K562 (cell line): ENCODE results near the gene MARCHF9.

Source experiments
- ATF3 ChIP-seq, 2 experiments: fragments of 450-650 bp in 1 of 2; sonication (generic) in 1 of 2; formaldehyde crosslinking in 1 of 2; IDR thresholded peaks in 1 of 2; conservative IDR thresholded peaks in 1 of 2; 2 replicates each; pipeline versions ENCODE4 v1.6.1 to v1.8.1; 2016 to 2023; ENCODE audit warnings: mild to moderate bottlenecking in 2 of 2, moderate library complexity in 2 of 2, inconsistent platforms in 1 of 2, missing genetic modification reagents in 1 of 2
- ELF4 ChIP-seq: fragments of 450-650 bp; formaldehyde crosslinking; IDR thresholded peaks from 2 replicates; pipeline ENCODE4 v1.4.0; 2022; ENCODE audit warnings: missing genetic modification characterization
- ELK1 ChIP-seq: sonication (generic); formaldehyde crosslinking; IDR thresholded peaks from 2 replicates; pipeline ENCODE4 v1.8.1; 2022; ENCODE audit warnings: missing genetic modification reagents
- MEF2D ChIP-seq: conservative IDR thresholded peaks from 2 replicates; pipeline ENCODE4 v1.6.1; 2016; ENCODE audit warnings: low read depth, missing genetic modification characterization, missing compliant biosample characterization
- POLR2A ChIP-seq: fragments of 450-650 bp; conservative IDR thresholded peaks from 2 replicates; pipeline ENCODE4 v1.6.1; 2016
- TEAD4 ChIP-seq, 2 experiments: sonication (generic) in 1 of 2; formaldehyde crosslinking in 1 of 2; IDR thresholded peaks; 2 replicates each; pipeline versions ENCODE4 v1.6.1 to v1.8.0; 2012 to 2022; ENCODE audit warnings: borderline replicate concordance in 1 of 2, inconsistent platforms in 1 of 2, low read length in 1 of 2, mild to moderate bottlenecking in 1 of 2, missing genetic modification reagents in 1 of 2

GRCh38 chr12:57738661-57739237 lies 16.2 kb upstream of the MARCHF9 start, which contains the start of gene AGAP2:
- no peak for TF ChIP-seq ELF4
- no peak for TF ChIP-seq MEF2D (tag)
- no peak for TF ChIP-seq TEAD4 (IDR thresholded peaks at IDR 0.05; ENCODE audit: low read length)
- TF ChIP-seq TEAD4 (CRISPR knock-in tag; IDR thresholded peaks at IDR 0.05; ENCODE audit: borderline replicate concordance), result no peak
- no peak for TF ChIP-seq POLR2A
- TF ChIP-seq ATF3 (IDR thresholded peaks at IDR 0.05), result no peak
- TF ChIP-seq ATF3 (CRISPR knock-in tag; conservative IDR thresholded peaks at IDR 0.05), result no peak
- TF ChIP-seq ELK1 (CRISPR knock-in tag), result no peak
